WTC11 (cell line): ENCODE measurements around the gene SLC35F5. TPM values are rescaled to one million over a fixed set of nuclear protein-coding genes. Genes with fewer than 3 reads are reported as not detected.

Experiments
- ATAC-seq: fragments of 200-7000 bp; cut with Tn5 transposase; 2 replicates; pipeline ENCODE4 v1.10.0; 2021; ENCODE audit warnings: mild to moderate bottlenecking, moderate library complexity
- CTCF ChIA-PET: fragments of 300-600 bp; sonication (Branson Sonifier 250); formaldehyde crosslinking; loops from one replicate; lab custom pipeline; 2021; ENCODE audit warnings: antibody characterized with exemption; lab: Charles Lee
- POLR2A ChIA-PET: fragments of 350-600 bp; sonication (Branson Sonifier 250); formaldehyde crosslinking; loops from one replicate; lab custom pipeline; 2021; ENCODE audit warnings: antibody characterized with exemption; lab: Charles Lee
- DNase-seq: peaks from one replicate; pipeline ENCODE4 v3.0.0; 2021; ENCODE audit warnings: low spot score
- H3K27ac Mint-ChIP-seq: 2 replicates; pipeline ENCODE4 v1.8.0; 2021; ENCODE audit warnings: mixed read lengths
- H3K27me3 Mint-ChIP-seq: 2 replicates; pipeline ENCODE4 v1.8.0; 2021; ENCODE audit warnings: low read depth, mild to moderate bottlenecking, moderate library complexity, mixed read lengths
- H3K36me3 Mint-ChIP-seq: 2 replicates; pipeline ENCODE4 v1.8.0; 2021; ENCODE audit warnings: mixed read lengths
- H3K4me1 Mint-ChIP-seq: 2 replicates; pipeline ENCODE4 v1.8.0; 2022; ENCODE audit warnings: mixed read lengths
- H3K4me3 Mint-ChIP-seq: 2 replicates; pipeline ENCODE4 v1.8.0; 2021; ENCODE audit warnings: mild to moderate bottlenecking, moderate library complexity, mixed read lengths
- H3K9me3 Mint-ChIP-seq: 2 replicates; pipeline ENCODE4 v1.8.0; 2021; ENCODE audit warnings: mixed read lengths
- ATF3 ChIP-seq: sonication (generic); formaldehyde crosslinking; conservative IDR thresholded peaks from 2 replicates; pipeline ENCODE4 v1.8.1; 2022; ENCODE audit warnings: mild to moderate bottlenecking, missing genetic modification reagents
- ETV6 ChIP-seq: sonication (generic); formaldehyde crosslinking; IDR thresholded peaks from 2 replicates; pipeline ENCODE4 v1.8.1; 2022; ENCODE audit warnings: mild to moderate bottlenecking, missing genetic modification reagents
- FOXP1 ChIP-seq: sonication (generic); formaldehyde crosslinking; IDR thresholded peaks from 2 replicates; pipeline ENCODE4 v1.8.0; 2022; ENCODE audit warnings: missing genetic modification reagents, mild to moderate bottlenecking, moderate library complexity, borderline replicate concordance
- IRF1 ChIP-seq: sonication (generic); formaldehyde crosslinking; IDR thresholded peaks from 2 replicates; pipeline ENCODE4 v1.8.0; 2023; ENCODE audit warnings: missing genetic modification reagents
- JUN ChIP-seq: sonication (generic); formaldehyde crosslinking; IDR thresholded peaks from 2 replicates; pipeline ENCODE4 v1.8.0; 2023; ENCODE audit warnings: mild to moderate bottlenecking, missing genetic modification reagents
- KAT7 ChIP-seq: sonication (generic); formaldehyde crosslinking; IDR thresholded peaks from 2 replicates; pipeline ENCODE4 v1.8.1; 2023; ENCODE audit warnings: missing genetic modification reagents, mild to moderate bottlenecking, borderline replicate concordance
- NFATC4 ChIP-seq: fragments of 250-450 bp; sonication (Bioruptor Pico); IDR thresholded peaks from 2 replicates; pipeline ENCODE4 v1.9.0; 2021; ENCODE audit warnings: mild to moderate bottlenecking
- NFE2L1 ChIP-seq: sonication (generic); formaldehyde crosslinking; IDR thresholded peaks from 2 replicates; pipeline ENCODE4 v1.8.1; 2023; ENCODE audit warnings: missing genetic modification reagents
- RORB ChIP-seq: fragments of 250-450 bp; sonication (Bioruptor Pico); IDR thresholded peaks from 2 replicates; pipeline ENCODE4 v1.9.0; 2021; ENCODE audit warnings: mild to moderate bottlenecking
- TEAD4 ChIP-seq: sonication (generic); formaldehyde crosslinking; IDR thresholded peaks from 2 replicates; pipeline ENCODE4 v1.8.0; 2022; ENCODE audit warnings: mild to moderate bottlenecking, missing genetic modification reagents
- TP53 ChIP-seq: sonication (generic); formaldehyde crosslinking; IDR thresholded peaks from 2 replicates; pipeline ENCODE4 v1.8.1; 2023; ENCODE audit warnings: mild to moderate bottlenecking, missing genetic modification reagents
- ZBTB21 ChIP-seq: sonication (generic); formaldehyde crosslinking; IDR thresholded peaks from 2 replicates; pipeline ENCODE4 v1.8.1; 2023; ENCODE audit warnings: mild to moderate bottlenecking, missing genetic modification reagents, borderline replicate concordance
- ZBTB43 ChIP-seq: sonication (generic); formaldehyde crosslinking; IDR thresholded peaks from 2 replicates; pipeline ENCODE4 v1.8.1; 2023; ENCODE audit warnings: mild to moderate bottlenecking, missing genetic modification reagents
- ZNF219 ChIP-seq: sonication (generic); formaldehyde crosslinking; IDR thresholded peaks from 2 replicates; pipeline ENCODE4 v1.8.0; 2023; ENCODE audit warnings: missing genetic modification reagents, mild to moderate bottlenecking, borderline replicate concordance
- ZNF317 ChIP-seq: sonication (generic); formaldehyde crosslinking; IDR thresholded peaks from 2 replicates; pipeline ENCODE4 v1.8.1; 2023; ENCODE audit warnings: low read depth, mild to moderate bottlenecking, moderate library complexity, missing genetic modification reagents, borderline replicate concordance
- total RNA-seq: library from RNA; stranded (reverse); gene quantifications from 3 replicates; pipeline ENCODE4 v1.2.3, GENCODE V29; 2021
- TF ChIP-seq, protein P1 (sequence below): sonication (generic); formaldehyde crosslinking; IDR thresholded peaks from 2 replicates; pipeline ENCODE4 v1.8.0; 2022; ENCODE audit warnings: mild to moderate bottlenecking, missing genetic modification reagents
- TF ChIP-seq, protein P2 (sequence below): fragments of 250-450 bp; sonication (Bioruptor Pico); IDR thresholded peaks from 2 replicates; pipeline ENCODE4 v1.9.0; 2021; ENCODE audit warnings: mild to moderate bottlenecking
- TF ChIP-seq, protein P3 (sequence below): fragments of 250-450 bp; sonication (Bioruptor Pico); conservative IDR thresholded peaks from 2 replicates; pipeline ENCODE4 v1.9.0; 2021; ENCODE audit warnings: mild to moderate bottlenecking
- TF ChIP-seq, protein P4 (sequence below): sonication (generic); formaldehyde crosslinking; IDR thresholded peaks from 2 replicates; pipeline ENCODE4 v1.8.0; 2023; ENCODE audit warnings: mild to moderate bottlenecking, missing genetic modification reagents
- TF ChIP-seq, protein P5 (sequence below): sonication (generic); formaldehyde crosslinking; IDR thresholded peaks from 2 replicates; pipeline ENCODE4 v1.8.1; 2022; ENCODE audit warnings: mild to moderate bottlenecking, moderate library complexity, missing genetic modification reagents

Gene SLC35F5
- total RNA-seq, 1 experiment from 2014 or later, result 20.3 TPM

DNA sequence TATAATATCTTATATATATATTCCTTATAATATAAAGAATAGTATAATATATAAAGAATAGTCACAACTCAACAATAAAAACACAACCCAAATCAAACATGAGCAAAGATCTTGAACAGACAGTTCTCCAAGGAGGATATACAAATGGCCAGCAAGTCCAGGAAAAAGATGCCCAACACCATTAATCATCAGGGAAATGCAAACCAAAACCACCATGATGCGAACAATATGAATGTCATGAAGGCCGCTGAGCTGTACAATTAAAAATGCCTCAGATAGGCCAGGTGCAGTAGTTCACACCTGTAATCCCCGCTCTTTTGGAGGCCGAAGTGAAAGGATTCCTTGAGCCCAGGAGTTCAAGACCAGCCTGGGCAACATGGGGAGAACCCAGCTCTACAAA, 58.9 kb downstream of the SLC35F5 start:
- no peak for DNase-seq
- Mint-ChIP-seq H3K4me1 (no peaks in the 10 kb centered on the region), H3K27me3 (peaks cover 43% of the 10 kb centered on the region), H3K4me3 (no peak overlapping the region), H3K27ac (no peak overlapping the region), H3K9me3 (peaks cover 10% of the 10 kb centered on the region; the same call in 1 of the 2 replicates), H3K36me3 (no peaks in the 10 kb centered on the region)
- CTCF ChIA-PET, result no interaction called here
- ATAC-seq, result no peak
- POLR2A ChIA-PET, result no interaction called here
- TF ChIP-seq ETV6 (CRISPR knock-in tag) (no peak), ATF3 (CRISPR knock-in tag) (no peak), JUN (no peak)

DNA sequence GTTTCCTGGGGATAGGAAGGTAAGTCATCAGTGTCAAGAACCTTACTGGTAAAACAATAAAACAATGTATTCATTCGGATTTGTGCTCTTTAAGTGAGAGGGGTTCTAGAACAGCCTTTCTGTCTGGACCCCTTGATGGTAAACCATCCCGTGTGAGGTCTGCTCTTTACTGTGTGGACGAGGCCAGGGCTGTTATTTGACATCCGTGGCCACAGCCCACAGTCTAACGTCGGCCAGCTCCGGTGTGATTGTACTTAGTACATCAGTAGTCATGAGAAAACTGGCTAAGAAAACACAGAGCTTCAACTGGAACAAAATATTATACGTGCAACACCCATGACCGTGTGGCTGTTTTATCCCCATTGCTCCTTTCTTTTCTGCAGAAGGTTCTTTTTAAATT, 62.0 kb downstream of the SLC35F5 start:
- POLR2A ChIA-PET, result no interaction called here
- H3K27ac Mint-ChIP-seq, result no peak overlapping the region
- peaks cover 37% of the 10 kb centered on the region for H3K27me3 Mint-ChIP-seq
- ATAC-seq (no peak), DNase-seq (no peak)
- no peak overlapping the region for H3K4me3 Mint-ChIP-seq
- CTCF ChIA-PET, result no interaction called here
- no peaks in the 10 kb centered on the region for H3K4me1 Mint-ChIP-seq
- H3K36me3 Mint-ChIP-seq, result no peaks in the 10 kb centered on the region
- H3K9me3 Mint-ChIP-seq, result peaks cover 10% of the 10 kb centered on the region; the same call in 1 of the 2 replicates
- TF ChIP-seq, protein P1, sequence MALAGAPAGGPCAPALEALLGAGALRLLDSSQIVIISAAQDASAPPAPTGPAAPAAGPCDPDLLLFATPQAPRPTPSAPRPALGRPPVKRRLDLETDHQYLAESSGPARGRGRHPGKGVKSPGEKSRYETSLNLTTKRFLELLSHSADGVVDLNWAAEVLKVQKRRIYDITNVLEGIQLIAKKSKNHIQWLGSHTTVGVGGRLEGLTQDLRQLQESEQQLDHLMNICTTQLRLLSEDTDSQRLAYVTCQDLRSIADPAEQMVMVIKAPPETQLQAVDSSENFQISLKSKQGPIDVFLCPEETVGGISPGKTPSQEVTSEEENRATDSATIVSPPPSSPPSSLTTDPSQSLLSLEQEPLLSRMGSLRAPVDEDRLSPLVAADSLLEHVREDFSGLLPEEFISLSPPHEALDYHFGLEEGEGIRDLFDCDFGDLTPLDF, result no peak
- TF ChIP-seq ZNF317 (CRISPR knock-in tag) (no peak), ZNF219 (CRISPR knock-in tag) (no peak), ATF3 (CRISPR knock-in tag) (no peak), NFE2L1 (CRISPR knock-in tag) (no peak), TEAD4 (no peak), ZBTB43 (CRISPR knock-in tag) (no peak), RORB (CRISPR knock-in tag) (no peak), NFATC4 (CRISPR knock-in tag) (no peak), IRF1 (CRISPR knock-in tag) (no peak), ZBTB21 (CRISPR knock-in tag) (no peak), FOXP1 (no peak), TP53 (CRISPR knock-in tag) (no peak), KAT7 (CRISPR knock-in tag) (no peak)
- TF ChIP-seq, protein P2, sequence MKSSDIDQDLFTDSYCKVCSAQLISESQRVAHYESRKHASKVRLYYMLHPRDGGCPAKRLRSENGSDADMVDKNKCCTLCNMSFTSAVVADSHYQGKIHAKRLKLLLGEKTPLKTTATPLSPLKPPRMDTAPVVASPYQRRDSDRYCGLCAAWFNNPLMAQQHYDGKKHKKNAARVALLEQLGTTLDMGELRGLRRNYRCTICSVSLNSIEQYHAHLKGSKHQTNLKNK (CRISPR knock-in tag), result no peak
- TF ChIP-seq, protein P3, sequence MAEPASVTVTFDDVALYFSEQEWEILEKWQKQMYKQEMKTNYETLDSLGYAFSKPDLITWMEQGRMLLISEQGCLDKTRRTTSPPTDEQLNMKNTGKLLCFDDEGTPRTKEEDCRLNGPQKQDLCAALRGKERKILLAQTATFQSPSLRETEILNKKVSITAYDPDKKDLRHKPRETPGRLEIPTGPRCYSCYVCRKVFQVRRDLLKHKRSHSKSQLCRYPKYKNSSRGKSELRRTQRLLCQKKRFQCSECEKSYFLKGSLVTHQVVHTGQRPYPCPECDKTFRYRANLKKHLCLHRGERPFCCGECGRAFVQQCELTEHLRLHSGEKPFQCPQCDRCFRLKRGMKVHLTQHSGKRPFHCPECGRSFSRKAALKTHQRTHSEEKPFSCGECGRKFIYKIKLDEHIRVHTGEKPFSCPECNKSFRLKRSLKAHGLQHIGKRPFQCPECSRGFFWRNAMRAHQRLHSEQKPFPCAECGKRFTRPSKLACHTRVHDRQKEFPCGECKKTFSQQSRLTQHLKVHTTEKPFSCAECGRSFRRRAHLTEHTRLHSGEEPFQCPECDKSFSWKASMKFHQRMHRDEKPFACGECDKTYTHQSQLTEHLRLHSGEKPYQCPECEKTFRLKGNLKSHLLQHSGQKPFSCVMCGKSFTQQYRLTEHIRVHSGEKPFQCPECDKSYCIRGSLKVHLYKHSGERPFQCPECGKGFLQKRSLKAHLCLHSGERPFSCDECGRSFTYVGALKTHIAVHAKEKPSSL (CRISPR knock-in tag), result no peak
- TF ChIP-seq, protein P4, sequence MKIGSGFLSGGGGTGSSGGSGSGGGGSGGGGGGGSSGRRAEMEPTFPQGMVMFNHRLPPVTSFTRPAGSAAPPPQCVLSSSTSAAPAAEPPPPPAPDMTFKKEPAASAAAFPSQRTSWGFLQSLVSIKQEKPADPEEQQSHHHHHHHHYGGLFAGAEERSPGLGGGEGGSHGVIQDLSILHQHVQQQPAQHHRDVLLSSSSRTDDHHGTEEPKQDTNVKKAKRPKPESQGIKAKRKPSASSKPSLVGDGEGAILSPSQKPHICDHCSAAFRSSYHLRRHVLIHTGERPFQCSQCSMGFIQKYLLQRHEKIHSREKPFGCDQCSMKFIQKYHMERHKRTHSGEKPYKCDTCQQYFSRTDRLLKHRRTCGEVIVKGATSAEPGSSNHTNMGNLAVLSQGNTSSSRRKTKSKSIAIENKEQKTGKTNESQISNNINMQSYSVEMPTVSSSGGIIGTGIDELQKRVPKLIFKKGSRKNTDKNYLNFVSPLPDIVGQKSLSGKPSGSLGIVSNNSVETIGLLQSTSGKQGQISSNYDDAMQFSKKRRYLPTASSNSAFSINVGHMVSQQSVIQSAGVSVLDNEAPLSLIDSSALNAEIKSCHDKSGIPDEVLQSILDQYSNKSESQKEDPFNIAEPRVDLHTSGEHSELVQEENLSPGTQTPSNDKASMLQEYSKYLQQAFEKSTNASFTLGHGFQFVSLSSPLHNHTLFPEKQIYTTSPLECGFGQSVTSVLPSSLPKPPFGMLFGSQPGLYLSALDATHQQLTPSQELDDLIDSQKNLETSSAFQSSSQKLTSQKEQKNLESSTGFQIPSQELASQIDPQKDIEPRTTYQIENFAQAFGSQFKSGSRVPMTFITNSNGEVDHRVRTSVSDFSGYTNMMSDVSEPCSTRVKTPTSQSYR (CRISPR knock-in tag), result no peak
- TF ChIP-seq, protein P5, sequence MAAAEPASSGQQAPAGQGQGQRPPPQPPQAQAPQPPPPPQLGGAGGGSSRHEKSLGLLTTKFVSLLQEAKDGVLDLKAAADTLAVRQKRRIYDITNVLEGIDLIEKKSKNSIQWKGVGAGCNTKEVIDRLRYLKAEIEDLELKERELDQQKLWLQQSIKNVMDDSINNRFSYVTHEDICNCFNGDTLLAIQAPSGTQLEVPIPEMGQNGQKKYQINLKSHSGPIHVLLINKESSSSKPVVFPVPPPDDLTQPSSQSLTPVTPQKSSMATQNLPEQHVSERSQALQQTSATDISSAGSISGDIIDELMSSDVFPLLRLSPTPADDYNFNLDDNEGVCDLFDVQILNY (CRISPR knock-in tag), result no peak
